ENCODE data around the gene PTPRT.

PTPRT gene

DNA sequence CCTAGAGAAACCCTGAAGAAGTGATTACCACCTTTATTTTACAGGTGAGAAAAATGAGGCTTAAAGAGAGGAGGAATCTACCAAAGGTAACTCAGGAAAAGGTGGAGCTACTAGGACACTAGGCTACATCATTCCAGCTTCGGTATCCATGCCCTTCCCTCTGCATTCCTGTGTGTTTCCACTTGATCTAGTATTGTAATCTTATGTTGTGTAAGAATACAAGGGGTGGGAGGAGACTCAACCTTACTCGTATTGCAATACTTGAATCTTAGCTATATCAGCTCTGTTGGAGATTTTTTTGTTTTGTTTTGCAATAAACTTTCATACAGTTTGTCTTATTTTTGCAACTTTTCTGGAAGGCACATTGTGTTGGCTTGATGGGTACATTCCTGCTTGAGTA, 742.4 kb downstream of the PTPRT start:
- H3K27ac ChIP-seq (ENCODE audit: low read depth, low read length) = no peak overlapping the region
- H2AFZ ChIP-seq (ENCODE audit: low read length, unreplicated experiment) = no peak overlapping the region
- H3K27me3 ChIP-seq (ENCODE audit: insufficient read depth, low read length) = no peaks in the 10 kb centered on the region
- no peaks in the 10 kb centered on the region for H3K36me3 ChIP-seq (ENCODE audit: insufficient read depth, low read length)
- H3K4me3 ChIP-seq (ENCODE audit: low read depth, low read length) = no peak overlapping the region
- no peaks in the 10 kb centered on the region for H3K4me1 ChIP-seq (ENCODE audit: control insufficient read depth, insufficient read depth, low read length, unreplicated experiment)
- no peaks in the 10 kb centered on the region for H3K79me2 ChIP-seq (ENCODE audit: control insufficient read depth, insufficient read depth, low read length, unreplicated experiment)

GRCh38 chr20:42444799-42445198, 744.9 kb downstream of the PTPRT start:
- no peaks in the 10 kb centered on the region for H3K4me1 ChIP-seq (ENCODE audit: control insufficient read depth, insufficient read depth, low read length, unreplicated experiment)
- H3K79me2 ChIP-seq (ENCODE audit: control insufficient read depth, insufficient read depth, low read length, unreplicated experiment) = no peaks in the 10 kb centered on the region
- H2AFZ ChIP-seq (ENCODE audit: low read length, unreplicated experiment) = no peak overlapping the region
- no peaks in the 10 kb centered on the region for H3K27me3 ChIP-seq (ENCODE audit: insufficient read depth, low read length)
- no peak overlapping the region for H3K4me3 ChIP-seq (ENCODE audit: low read depth, low read length)
- no peak overlapping the region for H3K27ac ChIP-seq (ENCODE audit: low read depth, low read length)
- H3K36me3 ChIP-seq (ENCODE audit: insufficient read depth, low read length) = no peaks in the 10 kb centered on the region

GRCh38 chr20:42443200-42443599, 746.5 kb downstream of the PTPRT start:
- Histone ChIP-seq H3K27me3 (ENCODE audit: insufficient read depth, low read length) (no peaks in the 10 kb centered on the region), H3K79me2 (ENCODE audit: control insufficient read depth, insufficient read depth, low read length, unreplicated experiment) (no peaks in the 10 kb centered on the region), H3K4me3 (ENCODE audit: low read depth, low read length) (no peak overlapping the region), H3K27ac (ENCODE audit: low read depth, low read length) (no peak overlapping the region), H3K36me3 (ENCODE audit: insufficient read depth, low read length) (no peaks in the 10 kb centered on the region), H3K4me1 (ENCODE audit: control insufficient read depth, insufficient read depth, low read length, unreplicated experiment) (no peaks in the 10 kb centered on the region), H2AFZ (ENCODE audit: low read length, unreplicated experiment) (no peak overlapping the region)

- Histone ChIP-seq H3K27me3 (ENCODE audit: insufficient read depth, low read length) (no peaks in the 10 kb centered on the region), H3K79me2 (ENCODE audit: control insufficient read depth, insufficient read depth, low read length, unreplicated experiment) (no peaks in the 10 kb centered on the region), H3K27ac (ENCODE audit: low read depth, low read length) (no peak overlapping the region), H3K4me3 (ENCODE audit: low read depth, low read length) (no peak overlapping the region), H2AFZ (ENCODE audit: low read length, unreplicated experiment) (no peak overlapping the region), H3K36me3 (ENCODE audit: insufficient read depth, low read length) (no peaks in the 10 kb centered on the region), H3K4me1 (ENCODE audit: control insufficient read depth, insufficient read depth, low read length, unreplicated experiment) (no peaks in the 10 kb centered on the region)
Measured at GRCh38 chr20:42442716-42443115, 747.0 kb downstream of the PTPRT start.

DNA sequence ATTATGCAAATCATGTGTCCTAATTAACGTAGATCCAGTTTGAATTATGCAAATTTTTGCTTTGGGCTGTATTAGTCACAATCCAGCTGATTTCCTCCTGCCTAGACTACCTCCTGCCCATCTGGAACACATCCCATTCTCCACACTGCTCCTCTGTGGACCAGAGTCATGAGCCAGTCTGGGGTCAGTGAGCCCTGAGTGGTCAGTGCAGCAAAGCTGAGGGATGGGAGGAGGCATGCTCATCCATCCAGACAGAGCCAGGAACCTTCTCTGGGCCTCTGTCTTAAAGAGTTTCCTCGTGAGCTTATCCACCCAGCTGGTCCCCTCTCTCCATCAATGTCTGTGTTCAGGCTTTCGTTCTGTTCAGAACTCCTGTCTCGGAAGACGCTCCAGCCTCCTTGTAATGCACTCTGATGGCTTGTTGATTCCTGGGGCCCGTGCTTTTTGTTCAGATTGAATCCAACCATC, 747.8 kb downstream of the PTPRT start:
- Histone ChIP-seq H3K36me3 (ENCODE audit: insufficient read depth, low read length) (no peaks in the 10 kb centered on the region), H3K27me3 (ENCODE audit: insufficient read depth, low read length) (no peaks in the 10 kb centered on the region), H3K79me2 (ENCODE audit: control insufficient read depth, insufficient read depth, low read length, unreplicated experiment) (no peaks in the 10 kb centered on the region), H3K4me3 (ENCODE audit: low read depth, low read length) (no peak overlapping the region), H3K4me1 (ENCODE audit: control insufficient read depth, insufficient read depth, low read length, unreplicated experiment) (no peaks in the 10 kb centered on the region), H2AFZ (ENCODE audit: low read length, unreplicated experiment) (no peak overlapping the region), H3K27ac (ENCODE audit: low read depth, low read length) (no peak overlapping the region)

GRCh38 chr20:42441196-42441863, 748.4 kb downstream of the PTPRT start:
- Histone ChIP-seq H3K27me3 (ENCODE audit: insufficient read depth, low read length) (no peaks in the 10 kb centered on the region), H3K36me3 (ENCODE audit: insufficient read depth, low read length) (no peaks in the 10 kb centered on the region), H2AFZ (ENCODE audit: low read length, unreplicated experiment) (no peak overlapping the region), H3K79me2 (ENCODE audit: control insufficient read depth, insufficient read depth, low read length, unreplicated experiment) (no peaks in the 10 kb centered on the region), H3K27ac (ENCODE audit: low read depth, low read length) (no peak overlapping the region), H3K4me3 (ENCODE audit: low read depth, low read length) (no peak overlapping the region), H3K4me1 (ENCODE audit: control insufficient read depth, insufficient read depth, low read length, unreplicated experiment) (no peaks in the 10 kb centered on the region)

DNA sequence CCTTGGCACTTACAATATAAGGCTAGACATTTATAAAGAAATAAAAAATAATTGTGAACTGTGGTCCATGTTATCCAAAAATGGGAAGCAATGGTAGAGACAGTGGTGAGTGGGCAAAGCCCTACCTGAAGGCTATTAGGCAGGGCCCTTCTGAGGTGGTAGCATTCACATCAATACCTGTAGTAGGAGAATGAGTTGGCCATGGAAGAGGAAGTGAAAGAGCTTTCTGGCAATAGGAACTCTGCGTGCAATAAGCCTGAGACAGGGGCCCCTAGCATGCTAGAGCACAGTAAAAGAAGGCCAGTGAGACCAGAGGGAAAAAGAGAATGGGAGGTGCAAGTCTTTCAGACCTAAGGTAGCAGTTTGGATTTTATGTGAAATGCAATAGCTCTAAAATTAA, 754.5 kb downstream of the PTPRT start:
- H3K79me2 ChIP-seq (ENCODE audit: control insufficient read depth, insufficient read depth, low read length, unreplicated experiment) = no peaks in the 10 kb centered on the region
- H2AFZ ChIP-seq (ENCODE audit: low read length, unreplicated experiment) = no peak overlapping the region
- no peak overlapping the region for H3K4me3 ChIP-seq (ENCODE audit: low read depth, low read length)
- H3K27me3 ChIP-seq (ENCODE audit: insufficient read depth, low read length) = no peaks in the 10 kb centered on the region
- H3K4me1 ChIP-seq (ENCODE audit: control insufficient read depth, insufficient read depth, low read length, unreplicated experiment) = no peaks in the 10 kb centered on the region
- H3K36me3 ChIP-seq (ENCODE audit: insufficient read depth, low read length) = no peaks in the 10 kb centered on the region
- H3K27ac ChIP-seq (ENCODE audit: low read depth, low read length) = no peak overlapping the region

- Histone ChIP-seq H3K4me3 (ENCODE audit: low read depth, low read length) (no peak overlapping the region), H3K4me1 (ENCODE audit: control insufficient read depth, insufficient read depth, low read length, unreplicated experiment) (no peaks in the 10 kb centered on the region), H3K36me3 (ENCODE audit: insufficient read depth, low read length) (no peaks in the 10 kb centered on the region), H3K27me3 (ENCODE audit: insufficient read depth, low read length) (no peaks in the 10 kb centered on the region), H2AFZ (ENCODE audit: low read length, unreplicated experiment) (no peak overlapping the region), H3K27ac (ENCODE audit: low read depth, low read length) (no peak overlapping the region), H3K79me2 (ENCODE audit: control insufficient read depth, insufficient read depth, low read length, unreplicated experiment) (no peaks in the 10 kb centered on the region)
Measured at GRCh38 chr20:42432496-42433334, 757.0 kb downstream of the PTPRT start.

DNA sequence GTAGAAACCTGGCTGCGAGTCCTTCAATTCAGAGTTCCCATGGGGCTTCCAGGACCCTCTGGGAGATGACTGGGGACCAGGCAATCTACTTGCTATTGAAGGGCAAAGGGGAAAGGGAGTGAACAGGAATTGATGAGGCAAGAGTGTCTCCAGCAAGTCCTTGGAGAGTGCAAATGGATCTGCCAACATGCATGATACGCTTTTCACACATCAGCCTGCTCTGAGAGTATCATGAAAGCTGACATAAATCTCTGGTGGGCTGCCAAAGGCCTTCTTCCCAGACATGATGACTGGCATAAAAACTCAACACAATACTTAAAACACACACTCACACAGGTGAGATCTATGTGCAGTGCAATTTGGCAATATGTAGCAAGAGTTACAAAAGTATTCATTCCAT, 759.1 kb downstream of the PTPRT start:
- Histone ChIP-seq H3K4me1 (ENCODE audit: control insufficient read depth, insufficient read depth, low read length, unreplicated experiment) (no peaks in the 10 kb centered on the region), H3K27ac (ENCODE audit: low read depth, low read length) (no peak overlapping the region), H3K79me2 (ENCODE audit: control insufficient read depth, insufficient read depth, low read length, unreplicated experiment) (no peaks in the 10 kb centered on the region), H2AFZ (ENCODE audit: low read length, unreplicated experiment) (no peak overlapping the region), H3K36me3 (ENCODE audit: insufficient read depth, low read length) (no peaks in the 10 kb centered on the region), H3K27me3 (ENCODE audit: insufficient read depth, low read length) (no peaks in the 10 kb centered on the region), H3K4me3 (ENCODE audit: low read depth, low read length) (no peak overlapping the region)

GRCh38 chr20:42429761-42430458, 759.8 kb downstream of the PTPRT start:
- Histone ChIP-seq H3K4me3 (ENCODE audit: low read depth, low read length) (no peak overlapping the region), H3K27me3 (ENCODE audit: insufficient read depth, low read length) (no peaks in the 10 kb centered on the region)

More at GRCh38 chr20:42429761-42430458, 759.8 kb downstream of the PTPRT start:
- Histone ChIP-seq H3K27ac (ENCODE audit: low read depth, low read length) (no peak overlapping the region), H2AFZ (ENCODE audit: low read length, unreplicated experiment) (no peak overlapping the region), H3K36me3 (ENCODE audit: insufficient read depth, low read length) (no peaks in the 10 kb centered on the region), H3K4me1 (ENCODE audit: control insufficient read depth, insufficient read depth, low read length, unreplicated experiment) (no peaks in the 10 kb centered on the region), H3K79me2 (ENCODE audit: control insufficient read depth, insufficient read depth, low read length, unreplicated experiment) (no peaks in the 10 kb centered on the region)
